H9 (cell line): Measurements from ENCODE around the gene MRTFA. TPM values are rescaled to one million over a fixed set of nuclear protein-coding genes. Genes with fewer than 3 reads are reported as not detected.
"Not testable (repeated sequence)": the region's sequence is repeated elsewhere in the genome, so short reads cannot be mapped to it uniquely, and the experiment has no call there.

ENCODE experiments used
- DNase-seq: peaks from one replicate; pipeline ENCODE4 v3.0.0-alpha.2; 2017
- H2AFZ ChIP-seq: one replicate; pipeline ENCODE4 v1.6.1; 2013; ENCODE audit warnings: mild to moderate bottlenecking, low read length, control low read depth, moderate library complexity
- H2AK5ac ChIP-seq: 2 replicates; pipeline ENCODE4 v1.6.1; 2013; ENCODE audit warnings: low read length, control low read depth, mixed read lengths; ENCODE audit not compliant: insufficient read length
- H2BK120ac ChIP-seq: one replicate; pipeline ENCODE4 v1.6.1; 2013; ENCODE audit warnings: low read depth, mild to moderate bottlenecking, low read length, control low read depth, inconsistent platforms; ENCODE audit not compliant: poor library complexity, severe bottlenecking
- H2BK12ac ChIP-seq: 2 replicates; pipeline ENCODE4 v1.6.1; 2013; ENCODE audit warnings: low read length, control low read depth, mixed read lengths, low read depth; ENCODE audit not compliant: insufficient read length
- H2BK15ac ChIP-seq: 2 replicates; pipeline ENCODE4 v1.6.1; 2013; ENCODE audit warnings: low read depth, low read length, control low read depth
- H2BK20ac ChIP-seq: one replicate; pipeline ENCODE4 v1.6.1; 2013; ENCODE audit warnings: low read depth, mild to moderate bottlenecking, low read length, control low read depth, inconsistent platforms; ENCODE audit not compliant: poor library complexity, severe bottlenecking
- H2BK5ac ChIP-seq: 2 replicates; pipeline ENCODE4 v1.6.1; 2013; ENCODE audit warnings: low read length, control low read depth, mixed read lengths; ENCODE audit not compliant: insufficient read length
- H3K14ac ChIP-seq: 2 replicates; pipeline ENCODE4 v1.6.1; 2013; ENCODE audit warnings: low read length, control low read depth; ENCODE audit not compliant: insufficient read depth
- H3K18ac ChIP-seq: 2 replicates; pipeline ENCODE4 v1.6.1; 2013; ENCODE audit warnings: low read depth, mild to moderate bottlenecking, mixed read lengths, low read length, control low read depth; ENCODE audit not compliant: insufficient read length
- H3K23ac ChIP-seq: 2 replicates; pipeline ENCODE4 v1.6.1; 2013; ENCODE audit warnings: low read length, control low read depth, mixed read lengths, low read depth; ENCODE audit not compliant: insufficient read length
- H3K23me2 ChIP-seq: 2 replicates; pipeline ENCODE4 v1.6.1; 2013; ENCODE audit warnings: low read depth, mild to moderate bottlenecking, mixed read lengths, low read length, control low read depth; ENCODE audit not compliant: insufficient read length, poor library complexity, severe bottlenecking
- H3K27ac ChIP-seq: 2 replicates; pipeline ENCODE4 v1.5.1; 2013; ENCODE audit warnings: low read length, control low read depth, mixed read lengths, low read depth; ENCODE audit not compliant: insufficient read length
- H3K27me3 ChIP-seq: 2 replicates; pipeline ENCODE4 v1.6.1; 2013; ENCODE audit warnings: low read length, control low read depth, inconsistent platforms; ENCODE audit not compliant: insufficient read depth
- H3K4ac ChIP-seq: 2 replicates; pipeline ENCODE4 v1.6.1; 2013; ENCODE audit warnings: low read depth, mild to moderate bottlenecking, control low read depth, inconsistent platforms, low read length, moderate library complexity
- H3K4me1 ChIP-seq: 2 replicates; pipeline ENCODE4 v1.6.1; 2013; ENCODE audit warnings: low read length, control low read depth, inconsistent platforms; ENCODE audit not compliant: insufficient read depth
- H3K4me2 ChIP-seq: 2 replicates; pipeline ENCODE4 v1.6.1; 2013; ENCODE audit warnings: low read length, control low read depth, mixed read lengths; ENCODE audit not compliant: insufficient read length, insufficient read depth
- H3K56ac ChIP-seq: 2 replicates; pipeline ENCODE4 v1.6.1; 2013; ENCODE audit warnings: low read depth, mild to moderate bottlenecking, mixed read lengths, low read length, control low read depth; ENCODE audit not compliant: insufficient read length
- H3K79me1 ChIP-seq: 2 replicates; pipeline ENCODE4 v1.6.1; 2013; ENCODE audit warnings: low read depth, mild to moderate bottlenecking, moderate library complexity, low read length, control low read depth, inconsistent platforms; ENCODE audit not compliant: insufficient read depth, poor library complexity, severe bottlenecking
- H3K79me2 ChIP-seq: 2 replicates; pipeline ENCODE4 v1.6.1; 2013; ENCODE audit warnings: low read length, control low read depth, inconsistent platforms; ENCODE audit not compliant: insufficient read depth
- H3K9ac ChIP-seq: 2 replicates; pipeline ENCODE4 v1.6.1; 2013; ENCODE audit warnings: low read length, control low read depth, mixed read lengths; ENCODE audit not compliant: insufficient read length; ENCODE audit errors: extremely low read depth
- H3K9me3 ChIP-seq: one replicate; pipeline ENCODE4 v1.6.1; 2013; ENCODE audit warnings: low read depth, low read length, inconsistent platforms; ENCODE audit not compliant: control insufficient read depth
- H3T11ph ChIP-seq: one replicate; pipeline ENCODE4 v1.6.1; 2013; ENCODE audit warnings: mild to moderate bottlenecking, low read length, control low read depth, inconsistent platforms
- H4K20me1 ChIP-seq: one replicate; pipeline ENCODE4 v1.6.1; 2013; ENCODE audit not compliant: control insufficient read depth, insufficient read length, insufficient read depth
- H4K5ac ChIP-seq: 2 replicates; pipeline ENCODE4 v1.6.1; 2013; ENCODE audit warnings: low read depth, mild to moderate bottlenecking, mixed read lengths, low read length, control low read depth; ENCODE audit not compliant: insufficient read length
- H4K8ac ChIP-seq: replicated peaks from 2 replicates; pipeline ENCODE4 v1.6.1; 2013; ENCODE audit warnings: low read length, control low read depth, mixed read lengths, low read depth; ENCODE audit not compliant: insufficient read length
- H4K91ac ChIP-seq: 2 replicates; pipeline ENCODE4 v1.6.1; 2013; ENCODE audit warnings: low read depth, mild to moderate bottlenecking, moderate library complexity, mixed read lengths, low read length, control low read depth; ENCODE audit not compliant: insufficient read length
- H3K27ac Mint-ChIP-seq, 3 experiments: 2 replicates in 2 of 3; 3 replicates in 1 of 3; pipeline ENCODE4 v1.8.0; 2020 to 2021; ENCODE audit warnings: mixed read lengths in 3 of 3, mild to moderate bottlenecking in 1 of 3, moderate library complexity in 1 of 3
- H3K27me3 Mint-ChIP-seq: 2 replicates; pipeline ENCODE4 v1.8.0; 2021; ENCODE audit warnings: low read depth, mild to moderate bottlenecking, moderate library complexity, mixed read lengths
- H3K36me3 Mint-ChIP-seq, 3 experiments: 2 replicates in 2 of 3; 3 replicates in 1 of 3; pipeline ENCODE4 v1.8.0; 2020 to 2021; ENCODE audit warnings: low read depth in 3 of 3, mixed read lengths in 3 of 3; ENCODE audit not compliant: insufficient read depth in 1 of 3
- H3K4me1 Mint-ChIP-seq, 2 experiments: 2 replicates each; pipeline ENCODE4 v1.8.0; 2020; ENCODE audit warnings: mixed read lengths in 2 of 2
- H3K4me3 Mint-ChIP-seq, 2 experiments: 2 replicates in 1 of 2; 3 replicates in 1 of 2; pipeline ENCODE4 v1.8.0; 2020 to 2021; ENCODE audit warnings: mild to moderate bottlenecking in 2 of 2, mixed read lengths in 2 of 2, moderate library complexity in 1 of 2
- H3K9me3 Mint-ChIP-seq, 2 experiments: 2 replicates in 1 of 2; 3 replicates in 1 of 2; pipeline ENCODE4 v1.8.0; 2020; ENCODE audit warnings: mild to moderate bottlenecking in 2 of 2, mixed read lengths in 2 of 2, moderate library complexity in 1 of 2
- WGBS: extraction: QIAGEN DNeasy Blood & Tissue Kit; methylation state at CpG from one replicate; pipeline ENCODE4 v1.1.7; 2013; ENCODE audit warnings: missing lambda C conversion rate, low lambda C conversion rate, mixed read lengths; ENCODE audit not compliant: insufficient read length; ENCODE audit errors: extremely low coverage; 5-methylcytosine and 5-hydroxymethylcytosine counted together
- total RNA-seq: library from RNA; stranded (reverse); gene quantifications from 2 replicates; pipeline ENCODE4 v1.2.1, GENCODE V29; 2021

MRTFA gene
- total RNA-seq, 1 experiment from 2014 or later = 38.1 TPM

DNA sequence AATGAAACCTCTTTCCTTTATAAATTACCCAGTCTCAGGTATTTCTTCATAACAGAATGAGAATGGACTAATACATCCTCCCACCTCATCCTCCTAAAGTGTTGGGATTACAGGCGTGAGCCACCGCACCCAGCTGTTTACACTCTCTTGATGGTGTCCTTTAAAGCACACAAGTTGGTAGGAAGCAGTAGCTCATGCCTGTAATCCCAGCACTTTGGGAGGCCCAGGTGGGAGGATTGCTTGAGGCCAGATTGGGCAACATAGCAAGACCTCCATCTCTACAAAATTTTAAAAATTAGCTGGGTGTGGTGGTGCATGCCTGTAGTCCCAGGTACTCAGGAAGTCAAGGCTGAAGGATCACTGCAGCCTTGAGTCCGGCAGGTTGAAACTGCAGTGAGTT lies 19.4 kb upstream of the MRTFA start:
- H3K27me3 ChIP-seq, H3K14ac ChIP-seq, H3K9me3 ChIP-seq, H3K4me2 ChIP-seq, H3K27ac ChIP-seq, H4K91ac ChIP-seq, H3K79me1 ChIP-seq, H3K9ac ChIP-seq, H3T11ph ChIP-seq, DNase-seq, H2BK20ac ChIP-seq, H2AK5ac ChIP-seq, H2BK12ac ChIP-seq, H2BK15ac ChIP-seq, H4K5ac ChIP-seq, H3K4ac ChIP-seq, H3K36me3 Mint-ChIP-seq, H3K27me3 Mint-ChIP-seq, H4K8ac ChIP-seq, H3K56ac ChIP-seq, H3K23ac ChIP-seq, H3K9me3 Mint-ChIP-seq, H4K20me1 ChIP-seq, H3K4me1 ChIP-seq, H2BK120ac ChIP-seq, H3K4me3 Mint-ChIP-seq, H3K18ac ChIP-seq, H3K23me2 ChIP-seq, H3K27ac Mint-ChIP-seq, H2AFZ ChIP-seq, H2BK5ac ChIP-seq, H3K79me2 ChIP-seq: not testable (repeated sequence)
- peaks cover 12 to 19% of the 10 kb centered on the region in 2 experiments for H3K4me1 Mint-ChIP-seq
- no CpG with 5 or more reads among the region's 3 CpGs for WGBS
